ENCODE results near the gene STK32B. TPM values are rescaled to one million over a fixed set of nuclear protein-coding genes. Genes with fewer than 3 reads are reported as not detected.

STK32B gene
- total RNA-seq, 2 experiments from 2014 or later, result not detected

DNA sequence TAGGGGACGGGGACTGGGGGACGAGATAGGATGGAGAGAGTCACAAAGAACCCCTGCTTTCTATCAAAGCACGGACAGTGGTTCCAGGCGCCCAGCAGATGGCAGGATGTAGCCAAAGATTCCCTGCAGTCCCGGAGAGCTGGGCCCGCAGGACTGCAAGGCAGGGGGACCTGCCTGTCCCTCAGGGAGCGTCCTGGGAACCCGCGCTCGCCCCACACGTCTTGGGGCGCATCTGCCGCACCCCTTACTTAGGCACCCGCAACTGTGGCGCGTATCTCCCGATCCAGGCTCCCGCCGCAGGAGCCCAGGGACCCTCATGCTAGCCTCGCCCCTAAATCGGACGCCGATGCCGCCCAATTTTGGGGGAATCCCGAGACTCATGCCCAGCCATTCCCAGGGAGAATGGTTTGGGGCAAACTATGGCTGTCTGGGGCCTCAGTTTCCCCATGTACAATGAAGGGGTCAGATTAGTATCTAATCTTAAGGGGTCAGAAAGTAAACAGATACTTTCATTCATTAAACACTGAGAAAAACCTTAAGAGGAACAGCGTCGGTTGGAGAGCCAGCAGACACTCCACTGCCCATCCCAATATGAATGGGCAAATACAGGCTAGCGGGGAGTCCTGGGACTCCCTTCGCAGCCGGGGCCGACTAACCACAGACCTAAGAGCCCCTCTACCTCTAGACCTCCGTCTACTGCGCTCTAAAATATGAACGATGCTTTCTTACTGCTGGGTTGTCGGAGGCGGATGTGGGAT, 581 bp upstream of the STK32B start:
- Histone ChIP-seq H3K79me2 (ENCODE audit: insufficient read depth, low read depth, low read length) (no peaks in the 10 kb centered on the region), H3K9me2 (ENCODE audit: insufficient read depth, low read length) (no peaks in the 10 kb centered on the region), H3K4me2 (ENCODE audit: low read length) (no peak overlapping the region), H3K27ac (ENCODE audit: low read depth, low read length, poor library complexity, severe bottlenecking) (no peak overlapping the region), H3K4me1 (ENCODE audit: insufficient read depth, low read length, poor library complexity, severe bottlenecking) (no peaks in the 10 kb centered on the region), H3K4me3 (ENCODE audit: low read depth, low read length, poor library complexity, severe bottlenecking) (no peak overlapping the region), H3K9me3 (ENCODE audit: low read length) (no peaks in the 10 kb centered on the region), H4K20me1 (ENCODE audit: insufficient read depth, low read length) (no peaks in the 10 kb centered on the region), H2AFZ (ENCODE audit: low read length) (no peak overlapping the region), H3K36me3 (ENCODE audit: insufficient read depth, low read length) (no peaks in the 10 kb centered on the region)
- TF ChIP-seq EZH2phosphoT487 (IDR thresholded peaks at IDR 0.05; ENCODE audit: borderline replicate concordance, low read depth, low read length), result no peak
- TF ChIP-seq, protein P1, sequence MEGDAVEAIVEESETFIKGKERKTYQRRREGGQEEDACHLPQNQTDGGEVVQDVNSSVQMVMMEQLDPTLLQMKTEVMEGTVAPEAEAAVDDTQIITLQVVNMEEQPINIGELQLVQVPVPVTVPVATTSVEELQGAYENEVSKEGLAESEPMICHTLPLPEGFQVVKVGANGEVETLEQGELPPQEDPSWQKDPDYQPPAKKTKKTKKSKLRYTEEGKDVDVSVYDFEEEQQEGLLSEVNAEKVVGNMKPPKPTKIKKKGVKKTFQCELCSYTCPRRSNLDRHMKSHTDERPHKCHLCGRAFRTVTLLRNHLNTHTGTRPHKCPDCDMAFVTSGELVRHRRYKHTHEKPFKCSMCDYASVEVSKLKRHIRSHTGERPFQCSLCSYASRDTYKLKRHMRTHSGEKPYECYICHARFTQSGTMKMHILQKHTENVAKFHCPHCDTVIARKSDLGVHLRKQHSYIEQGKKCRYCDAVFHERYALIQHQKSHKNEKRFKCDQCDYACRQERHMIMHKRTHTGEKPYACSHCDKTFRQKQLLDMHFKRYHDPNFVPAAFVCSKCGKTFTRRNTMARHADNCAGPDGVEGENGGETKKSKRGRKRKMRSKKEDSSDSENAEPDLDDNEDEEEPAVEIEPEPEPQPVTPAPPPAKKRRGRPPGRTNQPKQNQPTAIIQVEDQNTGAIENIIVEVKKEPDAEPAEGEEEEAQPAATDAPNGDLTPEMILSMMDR (conservative IDR thresholded peaks at IDR 0.05; ENCODE audit: low read length), result peak; percentile 58
- no TSS peak for BruUV-seq (replicated peaks)
- intact Hi-C loops (cut with micrococcal nuclease; ENCODE audit: unreplicated experiment), result no loop called here
- ChIA-PET CTCF (ENCODE audit: unreplicated experiment) (no interaction called here), POLR2A (no interaction called here)
- DNase-seq (ENCODE audit: low spot score), result peak; percentile 14

DNA sequence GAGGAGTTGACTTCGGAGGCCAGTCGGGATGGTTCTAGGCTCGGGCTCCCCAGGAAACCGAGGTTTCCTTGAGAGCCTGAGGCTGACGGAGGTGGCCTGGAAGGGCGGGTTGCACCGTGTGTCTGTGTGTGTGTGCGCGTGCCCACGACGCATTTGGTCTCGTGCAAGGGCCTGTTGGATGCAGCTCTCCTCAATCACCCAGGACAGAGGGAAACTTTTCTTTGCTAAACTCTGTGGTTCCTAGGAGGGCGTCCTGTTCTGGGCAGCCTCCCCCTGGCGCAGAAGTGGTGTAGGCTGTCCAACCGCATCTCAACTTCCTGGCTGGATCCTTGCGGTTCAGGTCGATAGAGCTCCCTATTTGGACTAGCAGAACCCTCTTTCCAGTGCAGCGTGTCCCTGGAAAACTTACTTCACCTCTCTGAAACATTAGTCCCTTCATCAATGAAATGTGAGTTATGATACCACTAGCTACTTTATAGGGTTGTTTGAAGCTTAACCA, 973 bp downstream of the STK32B start:
- H2AFZ ChIP-seq (ENCODE audit: low read length), result no peak overlapping the region
- H3K27ac ChIP-seq (ENCODE audit: low read depth, low read length, poor library complexity, severe bottlenecking), result no peak overlapping the region
- no peaks in the 10 kb centered on the region for H3K79me2 ChIP-seq (ENCODE audit: insufficient read depth, low read depth, low read length)

More for the DNA sequence above, 973 bp downstream of the STK32B start:
- ChIA-PET POLR2A (no interaction called here), CTCF (ENCODE audit: unreplicated experiment) (no interaction called here)
- H4K20me1 ChIP-seq (ENCODE audit: insufficient read depth, low read length), result no peaks in the 10 kb centered on the region
- TF ChIP-seq, protein P1 (conservative IDR thresholded peaks at IDR 0.05; ENCODE audit: low read length), result no peak
- no peak for TF ChIP-seq EZH2phosphoT487 (IDR thresholded peaks at IDR 0.05; ENCODE audit: borderline replicate concordance, low read depth, low read length)
- no peak overlapping the region for H3K4me2 ChIP-seq (ENCODE audit: low read length)
- H3K9me2 ChIP-seq (ENCODE audit: insufficient read depth, low read length), result no peaks in the 10 kb centered on the region
- no peak overlapping the region for H3K4me3 ChIP-seq (ENCODE audit: low read depth, low read length, poor library complexity, severe bottlenecking)
- H3K36me3 ChIP-seq (ENCODE audit: insufficient read depth, low read length), result no peaks in the 10 kb centered on the region
- no peaks in the 10 kb centered on the region for H3K9me3 ChIP-seq (ENCODE audit: low read length)
- intact Hi-C loops (cut with micrococcal nuclease; ENCODE audit: unreplicated experiment), result no loop called here
- no peak for DNase-seq (ENCODE audit: low spot score)
- H3K4me1 ChIP-seq (ENCODE audit: insufficient read depth, low read length, poor library complexity, severe bottlenecking), result no peaks in the 10 kb centered on the region
- BruUV-seq (replicated peaks), result no TSS peak
